GM12891 (cell line): Measurements from ENCODE around the gene PLP1.
"Not testable (repeated sequence)": the region's sequence is repeated elsewhere in the genome, so short reads cannot be mapped to it uniquely, and the experiment has no call there.

Experiments used
- PAX5 ChIP-seq: IDR thresholded peaks from 2 replicates; pipeline ENCODE4 v1.6.1; 2011; ENCODE audit warnings: low read length, moderate library complexity, mild to moderate bottlenecking; ENCODE audit not compliant: insufficient read depth, severe bottlenecking
- POLR2A ChIP-seq: IDR thresholded peaks from 2 replicates; pipeline ENCODE4 v1.6.1; 2011; ENCODE audit warnings: low read depth, low read length, control low read depth
- POLR2AphosphoS5 ChIP-seq: IDR thresholded peaks from 2 replicates; pipeline ENCODE4 v1.6.1; 2011; ENCODE audit warnings: low read depth, low read length, control low read depth
- POU2F2 ChIP-seq: IDR thresholded peaks from 2 replicates; pipeline ENCODE4 v1.6.1; 2011; ENCODE audit warnings: low read depth, mild to moderate bottlenecking, control low read depth, low read length, moderate library complexity
- SPI1 ChIP-seq: IDR thresholded peaks from 2 replicates; pipeline ENCODE4 v1.6.1; 2011; ENCODE audit warnings: low read depth, low read length, control low read depth
- TAF1 ChIP-seq: IDR thresholded peaks from 2 replicates; pipeline ENCODE4 v1.6.1; 2011; ENCODE audit warnings: low read depth, low read length, control low read depth

DNA sequence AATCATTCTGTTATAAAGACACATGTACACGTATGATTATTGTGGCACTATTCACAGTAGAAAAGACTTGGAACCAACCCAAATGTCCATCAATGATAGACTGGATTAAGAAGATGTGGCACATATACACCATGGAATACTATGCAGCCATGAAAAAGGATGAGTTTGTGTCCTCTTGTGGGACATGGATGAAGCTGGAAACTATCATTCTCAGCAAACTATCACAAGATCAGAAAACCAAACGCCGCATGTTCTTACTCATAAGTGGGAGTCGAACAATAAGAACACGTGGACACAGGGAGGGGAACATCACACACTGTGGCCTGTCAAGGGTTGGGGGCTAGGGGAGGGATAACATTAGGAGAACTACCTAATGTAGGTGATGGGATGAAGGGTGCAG is 40.5 kb downstream of the PLP1 start:
- TF ChIP-seq TAF1, POLR2AphosphoS5, POLR2A, PAX5, POU2F2, SPI1: not testable (repeated sequence)
